Measurements from ENCODE around the gene EIF4G3.
A peak's percentile ranks its signal among the peaks of the same experiment; 100 is the strongest.

The EIF4G3 gene

GRCh38 chr1:21021311-21021710, 155.4 kb downstream of the EIF4G3 start:
- ATAC-seq, result peak; percentile 48
- TF ChIP-seq ESRRG (CRISPR knock-in tag; IDR thresholded peaks at IDR 0.05) (no peak), ZFP3 (CRISPR knock-in tag; IDR thresholded peaks at IDR 0.05) (no peak), RARB (CRISPR knock-in tag; IDR thresholded peaks at IDR 0.05) (no peak), BACH2 (CRISPR knock-in tag; IDR thresholded peaks at IDR 0.05; ENCODE audit: borderline replicate concordance) (no peak), ZC3H10 (CRISPR knock-in tag; IDR thresholded peaks at IDR 0.05) (no peak), PATZ1 (CRISPR knock-in tag; IDR thresholded peaks at IDR 0.05; ENCODE audit: borderline replicate concordance) (no peak), GLIS3 (CRISPR knock-in tag; IDR thresholded peaks at IDR 0.05) (no peak), TCF4 (CRISPR knock-in tag; IDR thresholded peaks at IDR 0.05; ENCODE audit: borderline replicate concordance) (no peak), ARNTL (CRISPR knock-in tag; IDR thresholded peaks at IDR 0.05; ENCODE audit: borderline replicate concordance, low read depth) (no peak), ZFP30 (CRISPR knock-in tag; IDR thresholded peaks at IDR 0.05) (no peak), ZNF70 (CRISPR knock-in tag; IDR thresholded peaks at IDR 0.05) (no peak)

- no peak for ATAC-seq
- TF ChIP-seq BACH2 (CRISPR knock-in tag; IDR thresholded peaks at IDR 0.05; ENCODE audit: borderline replicate concordance) (no peak), ZFP3 (CRISPR knock-in tag; IDR thresholded peaks at IDR 0.05) (no peak), ZNF8 (CRISPR knock-in tag; IDR thresholded peaks at IDR 0.05) (no peak), SNAI2 (CRISPR knock-in tag; IDR thresholded peaks at IDR 0.05) (no peak), ZFP30 (CRISPR knock-in tag; IDR thresholded peaks at IDR 0.05) (no peak), GLIS3 (CRISPR knock-in tag; IDR thresholded peaks at IDR 0.05) (no peak), ARNTL (CRISPR knock-in tag; IDR thresholded peaks at IDR 0.05; ENCODE audit: borderline replicate concordance, low read depth) (no peak), OSR1 (CRISPR knock-in tag; IDR thresholded peaks at IDR 0.05) (no peak), CSRNP3 (CRISPR knock-in tag; IDR thresholded peaks at IDR 0.05) (no peak), CREB5 (CRISPR knock-in tag; IDR thresholded peaks at IDR 0.05; ENCODE audit: low read depth) (no peak), ZNF565 (CRISPR knock-in tag; conservative IDR thresholded peaks at IDR 0.05; ENCODE audit: low read depth) (no peak), ISL1 (CRISPR knock-in tag; IDR thresholded peaks at IDR 0.05) (no peak), ESRRG (CRISPR knock-in tag; IDR thresholded peaks at IDR 0.05) (no peak), TOX (CRISPR knock-in tag; IDR thresholded peaks at IDR 0.05; ENCODE audit: borderline replicate concordance) (no peak)
These were observed 156.5 kb downstream of the EIF4G3 start for GRCh38 chr1:21020151-21020550.

- ATAC-seq, result no peak
- no peak for TF ChIP-seq TCF4 (CRISPR knock-in tag; IDR thresholded peaks at IDR 0.05; ENCODE audit: borderline replicate concordance)
- no peak for TF ChIP-seq ESRRG (CRISPR knock-in tag; IDR thresholded peaks at IDR 0.05)
- TF ChIP-seq ZC3H10 (CRISPR knock-in tag; IDR thresholded peaks at IDR 0.05), result no peak
- TF ChIP-seq POU6F1 (CRISPR knock-in tag; IDR thresholded peaks at IDR 0.05; ENCODE audit: borderline replicate concordance, low read depth), result no peak
- no peak for TF ChIP-seq RARB (CRISPR knock-in tag; IDR thresholded peaks at IDR 0.05)
- TF ChIP-seq ISL1 (CRISPR knock-in tag; IDR thresholded peaks at IDR 0.05), result no peak
- no peak for TF ChIP-seq CREB5 (CRISPR knock-in tag; IDR thresholded peaks at IDR 0.05; ENCODE audit: low read depth)
- no peak for TF ChIP-seq PATZ1 (CRISPR knock-in tag; IDR thresholded peaks at IDR 0.05; ENCODE audit: borderline replicate concordance)
- TF ChIP-seq OSR1 (CRISPR knock-in tag; IDR thresholded peaks at IDR 0.05), result no peak
- no peak for TF ChIP-seq ZNF70 (CRISPR knock-in tag; IDR thresholded peaks at IDR 0.05)
- TF ChIP-seq CSRNP3 (CRISPR knock-in tag; IDR thresholded peaks at IDR 0.05), result no peak
- no peak for TF ChIP-seq TSHZ2 (CRISPR knock-in tag; IDR thresholded peaks at IDR 0.05)
These were observed 158.0 kb downstream of the EIF4G3 start for GRCh38 chr1:21018673-21019072.
